Measurements from ENCODE around the gene HIP1.
"Not testable (repeated sequence)": the region's sequence is repeated elsewhere in the genome, so short reads cannot be mapped to it uniquely, and the experiment has no call there.

HIP1 gene

GRCh38 chr7:75686551-75686950 is 52.2 kb downstream of the HIP1 start:
- DNase-seq (ENCODE audit: low read depth in 2 of 2) = no peak

- DNase-seq (ENCODE audit: low read depth in 2 of 2) = not testable (repeated sequence)
Measured at GRCh38 chr7:75682052-75682451, 56.7 kb downstream of the HIP1 start.

GRCh38 chr7:75679060-75679459 is 59.7 kb downstream of the HIP1 start:
- DNase-seq (ENCODE audit: low read depth in 2 of 2) = no peak

GRCh38 chr7:75669579-75669978 is 69.2 kb downstream of the HIP1 start:
- no peak for DNase-seq (ENCODE audit: low read depth in 2 of 2)

- DNase-seq (ENCODE audit: low read depth in 2 of 2) = no peak
Measured at GRCh38 chr7:75667938-75668337, 70.8 kb downstream of the HIP1 start.

- no peak for DNase-seq (ENCODE audit: low read depth in 2 of 2)
Measured at GRCh38 chr7:75663302-75663907, 75.3 kb downstream of the HIP1 start.

- no peak for DNase-seq (ENCODE audit: low read depth in 2 of 2)
Measured at GRCh38 chr7:75662579-75663301, 76.0 kb downstream of the HIP1 start.

GRCh38 chr7:75660566-75661215 is 78.0 kb downstream of the HIP1 start:
- no peak for DNase-seq (ENCODE audit: low read depth in 2 of 2)

- no peak for DNase-seq (ENCODE audit: low read depth in 2 of 2)
Measured at GRCh38 chr7:75658802-75659201, 79.9 kb downstream of the HIP1 start.

GRCh38 chr7:75658369-75658768 is 80.4 kb downstream of the HIP1 start:
- DNase-seq (ENCODE audit: low read depth in 2 of 2) = no peak

- DNase-seq (ENCODE audit: low read depth in 2 of 2) = no peak
Measured at GRCh38 chr7:75657866-75658265, 80.9 kb downstream of the HIP1 start.

- no peak for DNase-seq (ENCODE audit: low read depth in 2 of 2)
Measured at GRCh38 chr7:75656740-75657139, 82.0 kb downstream of the HIP1 start.

GRCh38 chr7:75655536-75655935 is 83.2 kb downstream of the HIP1 start:
- DNase-seq (ENCODE audit: low read depth in 2 of 2) = no peak

GRCh38 chr7:75654855-75655254 is 83.9 kb downstream of the HIP1 start:
- no peak for DNase-seq (ENCODE audit: low read depth in 2 of 2)

GRCh38 chr7:75653651-75654050 is 85.1 kb downstream of the HIP1 start:
- no peak for DNase-seq (ENCODE audit: low read depth in 2 of 2)

- no peak for DNase-seq (ENCODE audit: low read depth in 2 of 2)
Measured at GRCh38 chr7:75652788-75653187, 86.0 kb downstream of the HIP1 start.

- DNase-seq (ENCODE audit: low read depth in 2 of 2) = no peak
Measured at GRCh38 chr7:75650681-75651080, 88.1 kb downstream of the HIP1 start.

- DNase-seq (ENCODE audit: low read depth in 2 of 2) = no peak
Measured at GRCh38 chr7:75650062-75650461, 88.7 kb downstream of the HIP1 start.

- no peak for DNase-seq (ENCODE audit: low read depth in 2 of 2)
Measured at GRCh38 chr7:75649462-75649861, 89.3 kb downstream of the HIP1 start.

- no peak for DNase-seq (ENCODE audit: low read depth in 2 of 2)
Measured at GRCh38 chr7:75647709-75648438, 90.9 kb downstream of the HIP1 start.

GRCh38 chr7:75646571-75647102 is 92.1 kb downstream of the HIP1 start:
- DNase-seq (ENCODE audit: low read depth in 2 of 2) = no peak

GRCh38 chr7:75645570-75645969 is 93.2 kb downstream of the HIP1 start:
- no peak for DNase-seq (ENCODE audit: low read depth in 2 of 2)
